Ovary (tissue), 3 donors: ENCODE measurements around the gene UQCRH.

Source experiments
- POLR2A ChIP-seq: fragments of 450-650 bp; IDR thresholded peaks from one replicate; pipeline ENCODE4 v1.6.1; 2017; ENCODE audit warnings: antibody characterized with exemption, mild to moderate bottlenecking, moderate library complexity
- TF ChIP-seq, protein P1 (sequence below), 3 donors: fragments of 450-650 bp in 2 of 3; fragments of 200-600 bp in 1 of 3; IDR thresholded peaks; one replicate each; pipeline versions ENCODE4 v1.5.1 to v1.8.0; 2016 to 2022; ENCODE audit warnings: antibody characterized with exemption in 3 of 3, mild to moderate bottlenecking in 1 of 3
- donor health status: DM: no; HTN: no; CAD: no.

DNA sequence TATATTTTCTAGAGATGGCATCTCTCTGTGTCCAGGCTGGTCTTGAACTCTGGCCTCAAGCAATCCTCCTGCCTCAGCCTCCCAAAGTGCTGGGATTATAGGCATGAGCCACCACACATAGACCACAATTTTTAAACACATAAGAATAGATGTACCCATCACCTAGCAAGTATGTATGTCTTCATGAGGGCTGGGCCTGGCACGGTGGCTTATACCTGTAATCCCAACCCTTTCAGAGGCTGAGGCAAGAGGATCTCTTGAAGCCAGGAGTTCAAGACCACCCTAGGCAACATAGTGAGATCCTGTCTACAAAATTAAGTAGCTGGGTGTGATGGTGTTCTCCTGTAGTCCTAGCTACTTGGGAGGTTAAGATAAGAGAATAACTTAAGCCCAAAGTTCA, 13.8 kb downstream of the UQCRH start:
- TF ChIP-seq, protein P1, sequence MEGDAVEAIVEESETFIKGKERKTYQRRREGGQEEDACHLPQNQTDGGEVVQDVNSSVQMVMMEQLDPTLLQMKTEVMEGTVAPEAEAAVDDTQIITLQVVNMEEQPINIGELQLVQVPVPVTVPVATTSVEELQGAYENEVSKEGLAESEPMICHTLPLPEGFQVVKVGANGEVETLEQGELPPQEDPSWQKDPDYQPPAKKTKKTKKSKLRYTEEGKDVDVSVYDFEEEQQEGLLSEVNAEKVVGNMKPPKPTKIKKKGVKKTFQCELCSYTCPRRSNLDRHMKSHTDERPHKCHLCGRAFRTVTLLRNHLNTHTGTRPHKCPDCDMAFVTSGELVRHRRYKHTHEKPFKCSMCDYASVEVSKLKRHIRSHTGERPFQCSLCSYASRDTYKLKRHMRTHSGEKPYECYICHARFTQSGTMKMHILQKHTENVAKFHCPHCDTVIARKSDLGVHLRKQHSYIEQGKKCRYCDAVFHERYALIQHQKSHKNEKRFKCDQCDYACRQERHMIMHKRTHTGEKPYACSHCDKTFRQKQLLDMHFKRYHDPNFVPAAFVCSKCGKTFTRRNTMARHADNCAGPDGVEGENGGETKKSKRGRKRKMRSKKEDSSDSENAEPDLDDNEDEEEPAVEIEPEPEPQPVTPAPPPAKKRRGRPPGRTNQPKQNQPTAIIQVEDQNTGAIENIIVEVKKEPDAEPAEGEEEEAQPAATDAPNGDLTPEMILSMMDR (IDR thresholded peaks at IDR 0.05), result no peak
- no peak for TF ChIP-seq POLR2A
